Measurements from ENCODE around the gene PCDH9. TPM values are rescaled to one million over a fixed set of nuclear protein-coding genes. Genes with fewer than 3 reads are reported as not detected.

Gene PCDH9
- total RNA-seq, 1 donor from 2014 or later = 9.8 TPM

- Mint-ChIP-seq H3K36me3 (ENCODE audit: low read depth) (no peaks in the 10 kb centered on the region), H3K27ac (ENCODE audit: unreplicated experiment) (no peak overlapping the region), H3K4me3 (ENCODE audit: unreplicated experiment) (no peak overlapping the region), H3K4me1 (ENCODE audit: low read depth) (peaks cover 22% of the 10 kb centered on the region), H3K9me3 (ENCODE audit: low read depth) (no peaks in the 10 kb centered on the region), H3K27me3 (ENCODE audit: low read depth) (no peaks in the 10 kb centered on the region)
- DNase-seq (ENCODE audit: low spot score) = no peak
- TF ChIP-seq, protein P1, sequence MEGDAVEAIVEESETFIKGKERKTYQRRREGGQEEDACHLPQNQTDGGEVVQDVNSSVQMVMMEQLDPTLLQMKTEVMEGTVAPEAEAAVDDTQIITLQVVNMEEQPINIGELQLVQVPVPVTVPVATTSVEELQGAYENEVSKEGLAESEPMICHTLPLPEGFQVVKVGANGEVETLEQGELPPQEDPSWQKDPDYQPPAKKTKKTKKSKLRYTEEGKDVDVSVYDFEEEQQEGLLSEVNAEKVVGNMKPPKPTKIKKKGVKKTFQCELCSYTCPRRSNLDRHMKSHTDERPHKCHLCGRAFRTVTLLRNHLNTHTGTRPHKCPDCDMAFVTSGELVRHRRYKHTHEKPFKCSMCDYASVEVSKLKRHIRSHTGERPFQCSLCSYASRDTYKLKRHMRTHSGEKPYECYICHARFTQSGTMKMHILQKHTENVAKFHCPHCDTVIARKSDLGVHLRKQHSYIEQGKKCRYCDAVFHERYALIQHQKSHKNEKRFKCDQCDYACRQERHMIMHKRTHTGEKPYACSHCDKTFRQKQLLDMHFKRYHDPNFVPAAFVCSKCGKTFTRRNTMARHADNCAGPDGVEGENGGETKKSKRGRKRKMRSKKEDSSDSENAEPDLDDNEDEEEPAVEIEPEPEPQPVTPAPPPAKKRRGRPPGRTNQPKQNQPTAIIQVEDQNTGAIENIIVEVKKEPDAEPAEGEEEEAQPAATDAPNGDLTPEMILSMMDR (IDR thresholded peaks at IDR 0.05) = no peak
These were observed 668.1 kb downstream of the PCDH9 start for GRCh38 chr13:66562054-66562453.

DNA sequence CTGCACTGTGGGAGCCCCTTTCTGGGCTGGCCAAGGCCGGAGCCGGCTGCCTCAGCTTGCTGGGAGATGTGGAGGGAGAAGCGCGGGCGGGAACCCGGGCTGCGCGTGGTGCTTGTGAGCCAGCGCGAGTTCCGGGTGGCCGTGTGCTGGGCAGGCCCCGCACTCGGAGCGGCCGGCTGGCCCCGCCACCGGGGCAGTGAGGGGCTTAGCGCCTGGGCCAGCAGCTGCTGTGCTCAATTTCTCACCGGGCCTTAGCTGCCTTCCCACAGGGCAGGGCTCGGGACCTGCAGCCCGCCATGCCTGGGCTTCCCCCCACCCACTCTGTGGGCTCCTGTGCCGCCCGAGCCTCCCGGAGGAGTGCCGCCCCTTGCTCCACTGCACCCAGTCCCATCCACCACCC lies 669.1 kb downstream of the PCDH9 start:
- no peak overlapping the region for H3K27ac Mint-ChIP-seq (ENCODE audit: unreplicated experiment)
- H3K27me3 Mint-ChIP-seq (ENCODE audit: low read depth) = no peaks in the 10 kb centered on the region

DNA sequence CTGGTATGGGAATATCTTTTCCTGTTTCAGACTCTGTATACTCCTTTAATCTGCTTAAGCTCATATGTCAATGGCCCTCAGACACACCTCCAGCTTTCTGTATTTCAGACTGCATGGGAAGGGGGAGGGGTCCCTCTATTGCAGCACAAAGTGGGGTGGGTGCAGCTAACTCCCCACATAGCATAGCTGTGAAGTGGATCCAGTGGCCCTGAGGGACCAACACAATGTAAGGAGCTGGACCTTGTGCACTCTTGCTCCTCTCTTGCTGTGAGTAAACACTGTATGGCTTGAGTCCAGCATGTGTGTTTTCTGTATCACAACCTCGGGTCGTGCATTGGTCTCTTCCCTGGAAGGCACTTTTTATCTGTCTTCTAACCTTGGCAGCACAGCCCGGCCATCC lies 669.9 kb downstream of the PCDH9 start:
- H3K4me1 Mint-ChIP-seq (ENCODE audit: low read depth) = peaks cover 13% of the 10 kb centered on the region
- TF ChIP-seq, protein P1 (IDR thresholded peaks at IDR 0.05) = no peak
- H3K27ac Mint-ChIP-seq (ENCODE audit: unreplicated experiment) = no peak overlapping the region
- no peaks in the 10 kb centered on the region for H3K9me3 Mint-ChIP-seq (ENCODE audit: low read depth)
- no peak for DNase-seq (ENCODE audit: low spot score)
- H3K27me3 Mint-ChIP-seq (ENCODE audit: low read depth) = no peaks in the 10 kb centered on the region
- H3K4me3 Mint-ChIP-seq (ENCODE audit: unreplicated experiment) = no peak overlapping the region
- no peaks in the 10 kb centered on the region for H3K36me3 Mint-ChIP-seq (ENCODE audit: low read depth)

More for the DNA sequence above, 669.1 kb downstream of the PCDH9 start:
- Mint-ChIP-seq H3K4me1 (ENCODE audit: low read depth) (peaks cover 20% of the 10 kb centered on the region), H3K4me3 (ENCODE audit: unreplicated experiment) (no peak overlapping the region), H3K9me3 (ENCODE audit: low read depth) (no peaks in the 10 kb centered on the region), H3K36me3 (ENCODE audit: low read depth) (no peaks in the 10 kb centered on the region)
- TF ChIP-seq, protein P1 (IDR thresholded peaks at IDR 0.05) = no peak
- DNase-seq (ENCODE audit: low spot score) = no peak

DNA sequence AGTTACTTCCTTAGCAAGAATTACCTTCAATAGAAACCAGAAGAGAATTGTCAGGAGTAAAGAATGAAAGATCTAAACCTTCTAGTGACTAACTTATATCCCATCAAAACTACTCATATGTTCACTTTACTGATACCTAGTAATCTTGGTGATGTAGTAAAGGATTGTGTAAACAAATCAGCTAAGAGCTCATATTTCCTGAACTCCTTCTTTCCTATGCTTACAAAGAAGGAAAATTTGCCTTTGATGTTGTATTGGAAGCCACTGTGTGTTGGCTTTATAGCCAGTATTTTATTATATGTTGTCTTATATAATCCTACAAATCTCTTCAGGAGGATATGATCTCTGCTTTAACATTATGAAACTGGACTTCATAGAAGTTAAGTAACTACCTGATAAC lies 671.0 kb downstream of the PCDH9 start:
- DNase-seq (ENCODE audit: low spot score) = no peak
- no peak overlapping the region for H3K4me3 Mint-ChIP-seq (ENCODE audit: unreplicated experiment)
- no peaks in the 10 kb centered on the region for H3K9me3 Mint-ChIP-seq (ENCODE audit: low read depth)
- H3K27ac Mint-ChIP-seq (ENCODE audit: unreplicated experiment) = no peak overlapping the region
- TF ChIP-seq, protein P1 (IDR thresholded peaks at IDR 0.05) = no peak
- peaks cover 10% of the 10 kb centered on the region for H3K4me1 Mint-ChIP-seq (ENCODE audit: low read depth)
- no peaks in the 10 kb centered on the region for H3K36me3 Mint-ChIP-seq (ENCODE audit: low read depth)
- no peaks in the 10 kb centered on the region for H3K27me3 Mint-ChIP-seq (ENCODE audit: low read depth)

DNA sequence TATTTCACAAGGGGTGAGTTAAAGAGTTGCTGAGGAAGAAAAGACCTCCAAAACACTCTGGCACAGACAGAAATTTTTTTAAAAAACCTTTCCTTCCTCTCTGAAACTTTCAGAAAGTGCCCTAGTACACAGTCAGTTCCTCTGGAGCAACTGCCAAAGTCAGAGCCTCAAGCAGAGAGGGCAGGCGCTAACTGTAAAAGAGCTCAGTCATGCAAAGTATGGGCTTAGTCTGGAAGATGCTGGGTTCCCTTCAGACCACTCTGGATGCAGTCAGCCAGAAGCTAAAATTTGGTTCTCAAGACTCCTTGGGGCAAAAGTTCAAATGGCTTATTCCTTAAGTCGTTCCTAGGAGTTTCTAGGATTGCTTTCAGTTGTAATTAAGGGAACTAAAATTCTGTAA lies 671.6 kb downstream of the PCDH9 start:
- Mint-ChIP-seq H3K27me3 (ENCODE audit: low read depth) (no peaks in the 10 kb centered on the region), H3K4me3 (ENCODE audit: unreplicated experiment) (no peak overlapping the region), H3K4me1 (ENCODE audit: low read depth) (peaks cover 11% of the 10 kb centered on the region), H3K36me3 (ENCODE audit: low read depth) (no peaks in the 10 kb centered on the region), H3K27ac (ENCODE audit: unreplicated experiment) (no peak overlapping the region), H3K9me3 (ENCODE audit: low read depth) (no peaks in the 10 kb centered on the region)
- TF ChIP-seq, protein P1 (IDR thresholded peaks at IDR 0.05) = no peak
- DNase-seq (ENCODE audit: low spot score) = no peak
